ENCODE measurements around the gene GNA12.
"Not testable (repeated sequence)": the region's sequence is repeated elsewhere in the genome, so short reads cannot be mapped to it uniquely, and the experiment has no call there.

The GNA12 gene

GRCh38 chr7:2753148-2753547, 91.0 kb downstream of the GNA12 start:
- Histone ChIP-seq H3K27me3 (ENCODE audit: control insufficient read depth, insufficient read depth, low read length) (no peaks in the 10 kb centered on the region), H3K27ac (ENCODE audit: low read length) (no peak overlapping the region), H3K4me3 (ENCODE audit: low read length) (no peak overlapping the region), H3K9ac (ENCODE audit: low read length) (no peak overlapping the region), H3K9me3 (ENCODE audit: control insufficient read depth, low read depth, low read length) (no peaks in the 10 kb centered on the region), H3K36me3 (ENCODE audit: control insufficient read depth, low read depth, low read length) (no peaks in the 10 kb centered on the region), H3K4me1 (ENCODE audit: control insufficient read depth, low read depth, low read length) (peaks cover 13% of the 10 kb centered on the region)

GRCh38 chr7:2751086-2751485, 93.0 kb downstream of the GNA12 start:
- no peaks in the 10 kb centered on the region for H3K36me3 ChIP-seq (ENCODE audit: control insufficient read depth, low read depth, low read length)
- H3K9ac ChIP-seq (ENCODE audit: low read length) = no peak overlapping the region
- H3K27ac ChIP-seq (ENCODE audit: low read length) = no peak overlapping the region
- H3K9me3 ChIP-seq (ENCODE audit: control insufficient read depth, low read depth, low read length) = no peaks in the 10 kb centered on the region
- no peak overlapping the region for H3K4me3 ChIP-seq (ENCODE audit: low read length)
- H3K27me3 ChIP-seq (ENCODE audit: control insufficient read depth, insufficient read depth, low read length) = no peaks in the 10 kb centered on the region
- H3K4me1 ChIP-seq (ENCODE audit: control insufficient read depth, low read depth, low read length) = peaks cover 7% of the 10 kb centered on the region

- Histone ChIP-seq H3K9me3 (ENCODE audit: control insufficient read depth, low read depth, low read length) (no peaks in the 10 kb centered on the region), H3K27ac (ENCODE audit: low read length) (no peak overlapping the region), H3K36me3 (ENCODE audit: control insufficient read depth, low read depth, low read length) (no peaks in the 10 kb centered on the region), H3K4me1 (ENCODE audit: control insufficient read depth, low read depth, low read length) (peaks cover 7% of the 10 kb centered on the region), H3K9ac (ENCODE audit: low read length) (no peak overlapping the region), H3K27me3 (ENCODE audit: control insufficient read depth, insufficient read depth, low read length) (no peaks in the 10 kb centered on the region), H3K4me3 (ENCODE audit: low read length) (no peak overlapping the region)
Observed at GRCh38 chr7:2750004-2750407, 94.1 kb downstream of the GNA12 start.

- H3K27ac ChIP-seq (ENCODE audit: low read length); H3K4me1 ChIP-seq (ENCODE audit: control insufficient read depth, low read depth, low read length); H3K9me3 ChIP-seq (ENCODE audit: control insufficient read depth, low read depth, low read length); H3K4me3 ChIP-seq (ENCODE audit: low read length); H3K27me3 ChIP-seq (ENCODE audit: control insufficient read depth, insufficient read depth, low read length); H3K36me3 ChIP-seq (ENCODE audit: control insufficient read depth, low read depth, low read length); H3K9ac ChIP-seq (ENCODE audit: low read length): not testable (repeated sequence)
Observed at GRCh38 chr7:2748684-2749083, 95.4 kb downstream of the GNA12 start.

GRCh38 chr7:2743523-2744185, 100.5 kb downstream of the GNA12 start:
- not testable (repeated sequence) for H3K36me3 ChIP-seq (ENCODE audit: control insufficient read depth, low read depth, low read length); H3K27me3 ChIP-seq (ENCODE audit: control insufficient read depth, insufficient read depth, low read length); H3K9me3 ChIP-seq (ENCODE audit: control insufficient read depth, low read depth, low read length); H3K27ac ChIP-seq (ENCODE audit: low read length); H3K4me1 ChIP-seq (ENCODE audit: control insufficient read depth, low read depth, low read length); H3K4me3 ChIP-seq (ENCODE audit: low read length); H3K9ac ChIP-seq (ENCODE audit: low read length)

- no peak overlapping the region for H3K4me3 ChIP-seq (ENCODE audit: low read length)
- no peaks in the 10 kb centered on the region for H3K27me3 ChIP-seq (ENCODE audit: control insufficient read depth, insufficient read depth, low read length)
- no peaks in the 10 kb centered on the region for H3K36me3 ChIP-seq (ENCODE audit: control insufficient read depth, low read depth, low read length)
- H3K9me3 ChIP-seq (ENCODE audit: control insufficient read depth, low read depth, low read length) = no peaks in the 10 kb centered on the region
- no peak overlapping the region for H3K27ac ChIP-seq (ENCODE audit: low read length)
- H3K4me1 ChIP-seq (ENCODE audit: control insufficient read depth, low read depth, low read length) = no peaks in the 10 kb centered on the region
- no peak overlapping the region for H3K9ac ChIP-seq (ENCODE audit: low read length)
Observed at GRCh38 chr7:2738766-2739549, 105.2 kb downstream of the GNA12 start.

- Histone ChIP-seq H3K4me3 (ENCODE audit: low read length) (no peak overlapping the region), H3K9me3 (ENCODE audit: control insufficient read depth, low read depth, low read length) (no peaks in the 10 kb centered on the region), H3K4me1 (ENCODE audit: control insufficient read depth, low read depth, low read length) (no peaks in the 10 kb centered on the region), H3K9ac (ENCODE audit: low read length) (no peak overlapping the region), H3K27me3 (ENCODE audit: control insufficient read depth, insufficient read depth, low read length) (no peaks in the 10 kb centered on the region), H3K36me3 (ENCODE audit: control insufficient read depth, low read depth, low read length) (no peaks in the 10 kb centered on the region), H3K27ac (ENCODE audit: low read length) (no peak overlapping the region)
Observed at GRCh38 chr7:2737771-2738540, 106.2 kb downstream of the GNA12 start.

- H3K36me3 ChIP-seq (ENCODE audit: control insufficient read depth, low read depth, low read length); H3K27me3 ChIP-seq (ENCODE audit: control insufficient read depth, insufficient read depth, low read length); H3K27ac ChIP-seq (ENCODE audit: low read length); H3K9ac ChIP-seq (ENCODE audit: low read length); H3K9me3 ChIP-seq (ENCODE audit: control insufficient read depth, low read depth, low read length); H3K4me1 ChIP-seq (ENCODE audit: control insufficient read depth, low read depth, low read length); H3K4me3 ChIP-seq (ENCODE audit: low read length): not testable (repeated sequence)
Observed at GRCh38 chr7:2737005-2737743, 106.9 kb downstream of the GNA12 start.

GRCh38 chr7:2736411-2736914, 107.6 kb downstream of the GNA12 start:
- Histone ChIP-seq H3K36me3 (ENCODE audit: control insufficient read depth, low read depth, low read length) (peaks cover 1% of the 10 kb centered on the region), H3K27ac (ENCODE audit: low read length) (no peak overlapping the region), H3K9me3 (ENCODE audit: control insufficient read depth, low read depth, low read length) (no peaks in the 10 kb centered on the region), H3K4me1 (ENCODE audit: control insufficient read depth, low read depth, low read length) (no peaks in the 10 kb centered on the region), H3K4me3 (ENCODE audit: low read length) (no peak overlapping the region), H3K9ac (ENCODE audit: low read length) (no peak overlapping the region), H3K27me3 (ENCODE audit: control insufficient read depth, insufficient read depth, low read length) (no peaks in the 10 kb centered on the region)

- Histone ChIP-seq H3K4me1 (ENCODE audit: control insufficient read depth, low read depth, low read length) (no peaks in the 10 kb centered on the region), H3K9ac (ENCODE audit: low read length) (no peak overlapping the region), H3K4me3 (ENCODE audit: low read length) (no peak overlapping the region), H3K27me3 (ENCODE audit: control insufficient read depth, insufficient read depth, low read length) (no peaks in the 10 kb centered on the region), H3K36me3 (ENCODE audit: control insufficient read depth, low read depth, low read length) (peaks cover 8% of the 10 kb centered on the region), H3K27ac (ENCODE audit: low read length) (no peak overlapping the region), H3K9me3 (ENCODE audit: control insufficient read depth, low read depth, low read length) (no peaks in the 10 kb centered on the region)
Observed at GRCh38 chr7:2735744-2736143, 108.4 kb downstream of the GNA12 start.

Data from iPS-18a (cell line).